Left kidney (tissue), 2 donors: ENCODE measurements around the gene ATP8B1. TPM values are rescaled to one million over a fixed set of nuclear protein-coding genes. Genes with fewer than 3 reads are reported as not detected.

ENCODE experiments used
- DNase-seq: peaks from one replicate; pipeline ENCODE4 v3.0.0-alpha.2; 2013
- polyA plus RNA-seq: library from polyadenylated mRNA; unstranded; fragments of 120-200 nt; gene quantifications from one replicate; pipeline ENCODE4 v1.2.1, GENCODE V29; 2013; ENCODE audit not compliant: insufficient read length

ATP8B1 gene
- polyA plus RNA-seq, 1 donor, result 35.0 TPM

- no peak for DNase-seq
Observed at GRCh38 chr18:57819671-57820460, 16.8 kb upstream of the ATP8B1 start.

GRCh38 chr18:57819119-57819518 lies 16.0 kb upstream of the ATP8B1 start:
- no peak for DNase-seq

- DNase-seq, result no peak
Observed at GRCh38 chr18:57816208-57816954, 13.3 kb upstream of the ATP8B1 start.

GRCh38 chr18:57814555-57814954 lies 11.4 kb upstream of the ATP8B1 start:
- DNase-seq, result no peak

GRCh38 chr18:57813245-57813644 lies 10.1 kb upstream of the ATP8B1 start:
- no peak for DNase-seq

- no peak for DNase-seq
Observed at GRCh38 chr18:57812126-57812477, 9.0 kb upstream of the ATP8B1 start.

- no peak for DNase-seq
Observed at GRCh38 chr18:57811477-57812125, 8.5 kb upstream of the ATP8B1 start.

- DNase-seq, result no peak
Observed at GRCh38 chr18:57809190-57809589, 6.1 kb upstream of the ATP8B1 start.

- no peak for DNase-seq
Observed at GRCh38 chr18:57807336-57808117, 4.4 kb upstream of the ATP8B1 start.

- DNase-seq, result no peak
Observed at GRCh38 chr18:57806978-57807285, 3.8 kb upstream of the ATP8B1 start.

- DNase-seq, result no peak
Observed at GRCh38 chr18:57806201-57806977, 3.3 kb upstream of the ATP8B1 start.

- DNase-seq, result no peak
Observed at GRCh38 chr18:57805117-57805516, 2.0 kb upstream of the ATP8B1 start.

GRCh38 chr18:57804557-57804956 lies 1.4 kb upstream of the ATP8B1 start:
- no peak for DNase-seq

- DNase-seq, result no peak
Observed at GRCh38 chr18:57802213-57803102, 657 bp downstream of the ATP8B1 start.

- no peak for DNase-seq
Observed at GRCh38 chr18:57801761-57802212, 1.3 kb downstream of the ATP8B1 start.

- DNase-seq, result no peak
Observed at GRCh38 chr18:57801325-57801724, 1.8 kb downstream of the ATP8B1 start.

- DNase-seq, result no peak
Observed at GRCh38 chr18:57798713-57799373, 4.3 kb downstream of the ATP8B1 start.

GRCh38 chr18:57797209-57797651 lies 5.9 kb downstream of the ATP8B1 start:
- DNase-seq, result no peak

- DNase-seq, result no peak
Observed at GRCh38 chr18:57794951-57795728, 8.0 kb downstream of the ATP8B1 start.
